IMR-90 (cell line): ENCODE data around the gene CHCHD4.

Experiments
- CTCF ChIP-seq: conservative IDR thresholded peaks from 2 replicates; pipeline ENCODE4 v1.5.1; 2012; ENCODE audit warnings: mild to moderate bottlenecking, low read depth, low read length, improper control_type of control experiment
- MAFK ChIP-seq: IDR thresholded peaks from 2 replicates; pipeline ENCODE4 v1.6.1; 2012; ENCODE audit warnings: low read depth, low read length, improper control_type of control experiment
- MXI1 ChIP-seq: IDR thresholded peaks from 2 replicates; pipeline ENCODE4 v1.6.1; 2012; ENCODE audit warnings: low read depth, mild to moderate bottlenecking, low read length, moderate library complexity, borderline replicate concordance
- RFX5 ChIP-seq: IDR thresholded peaks from 2 replicates; pipeline ENCODE4 v1.8.0; 2012; ENCODE audit warnings: low read depth, mild to moderate bottlenecking, low read length, moderate library complexity

GRCh38 chr3:14110699-14111098 is 14.0 kb downstream of the CHCHD4 start:
- no peak for TF ChIP-seq CTCF
- no peak for TF ChIP-seq MAFK
- TF ChIP-seq RFX5 = no peak
- TF ChIP-seq MXI1 = no peak
